OCI-M2 (cell line): ENCODE data around the gene BAHCC1.

Experiments
- DNase-seq: peaks from one replicate; lab custom pipeline; 2025; ENCODE audit not compliant: unreplicated experiment; lab: John Stamatoyannopoulos, UW

BAHCC1 gene

GRCh38 chr17:81459224-81459623 is 64.0 kb downstream of the BAHCC1 start:
- no peak for DNase-seq

DNA sequence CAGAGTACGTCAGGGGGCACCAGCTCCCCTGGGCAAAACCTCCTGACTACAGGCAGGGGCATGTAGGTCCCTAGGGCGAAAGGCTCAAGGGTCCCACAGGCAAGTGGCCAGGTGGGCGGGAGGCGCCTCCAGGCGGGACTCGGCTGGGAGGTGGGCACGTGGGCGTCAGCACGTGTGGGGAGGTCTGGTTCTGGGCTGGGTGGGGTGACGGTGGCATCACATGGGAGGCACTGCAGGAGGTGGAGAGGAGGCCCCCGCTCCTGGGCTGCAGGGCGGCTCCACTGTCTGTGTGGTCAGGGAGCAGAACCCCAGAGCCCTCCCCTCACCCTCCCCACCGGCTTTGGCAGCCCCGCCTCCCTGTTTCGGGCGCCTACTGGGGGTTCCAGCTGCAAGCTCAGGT is 64.6 kb downstream of the BAHCC1 start:
- DNase-seq: no peak

- DNase-seq: no peak
Observed at GRCh38 chr17:81460856-81461460, 65.7 kb downstream of the BAHCC1 start.

- DNase-seq: no peak
Observed at GRCh38 chr17:81461607-81462500, 66.6 kb downstream of the BAHCC1 start.

GRCh38 chr17:81462506-81463125 is 67.4 kb downstream of the BAHCC1 start:
- DNase-seq: no peak

GRCh38 chr17:81463506-81463905 is 68.2 kb downstream of the BAHCC1 start:
- no peak for DNase-seq

DNA sequence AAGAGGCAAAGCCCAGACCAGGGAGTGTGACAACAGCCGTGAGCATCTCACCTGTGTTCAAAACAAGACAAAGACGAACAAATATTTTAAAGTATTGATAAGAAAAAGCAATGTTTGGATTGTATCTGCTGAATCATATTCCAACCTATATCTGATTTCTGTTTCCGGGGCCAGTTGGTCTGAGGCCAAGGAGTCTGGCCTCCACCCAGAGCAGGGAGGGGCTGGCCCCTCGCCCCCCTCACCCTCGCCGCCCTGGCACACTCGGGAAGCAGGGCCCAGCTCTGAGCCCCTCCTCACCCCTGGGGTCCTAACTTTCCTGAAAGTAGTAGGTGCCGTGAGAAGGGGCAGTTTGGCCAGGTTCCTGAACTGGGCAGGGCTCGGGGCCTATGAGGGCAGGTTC is 69.3 kb downstream of the BAHCC1 start:
- DNase-seq: no peak

DNA sequence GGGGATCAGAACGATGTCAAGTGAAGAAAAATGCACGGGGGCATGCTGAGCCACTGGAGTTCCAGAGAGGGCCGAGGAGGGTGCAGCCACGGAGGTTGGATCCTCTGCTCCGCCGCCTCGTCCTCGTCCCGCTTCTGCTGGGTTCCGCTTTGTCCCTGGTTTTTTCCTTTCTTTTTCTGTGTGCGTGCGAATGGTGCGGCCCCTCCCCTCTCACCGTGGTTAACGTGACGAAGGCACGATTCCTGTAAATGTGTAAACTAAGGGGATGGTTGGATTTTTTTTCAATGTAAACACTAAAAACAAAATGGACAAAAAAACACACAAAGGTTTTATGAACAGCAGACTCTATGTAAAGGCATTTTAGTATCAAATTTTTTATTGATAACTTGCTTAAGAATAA is 70.7 kb downstream of the BAHCC1 start:
- DNase-seq: no peak

DNA sequence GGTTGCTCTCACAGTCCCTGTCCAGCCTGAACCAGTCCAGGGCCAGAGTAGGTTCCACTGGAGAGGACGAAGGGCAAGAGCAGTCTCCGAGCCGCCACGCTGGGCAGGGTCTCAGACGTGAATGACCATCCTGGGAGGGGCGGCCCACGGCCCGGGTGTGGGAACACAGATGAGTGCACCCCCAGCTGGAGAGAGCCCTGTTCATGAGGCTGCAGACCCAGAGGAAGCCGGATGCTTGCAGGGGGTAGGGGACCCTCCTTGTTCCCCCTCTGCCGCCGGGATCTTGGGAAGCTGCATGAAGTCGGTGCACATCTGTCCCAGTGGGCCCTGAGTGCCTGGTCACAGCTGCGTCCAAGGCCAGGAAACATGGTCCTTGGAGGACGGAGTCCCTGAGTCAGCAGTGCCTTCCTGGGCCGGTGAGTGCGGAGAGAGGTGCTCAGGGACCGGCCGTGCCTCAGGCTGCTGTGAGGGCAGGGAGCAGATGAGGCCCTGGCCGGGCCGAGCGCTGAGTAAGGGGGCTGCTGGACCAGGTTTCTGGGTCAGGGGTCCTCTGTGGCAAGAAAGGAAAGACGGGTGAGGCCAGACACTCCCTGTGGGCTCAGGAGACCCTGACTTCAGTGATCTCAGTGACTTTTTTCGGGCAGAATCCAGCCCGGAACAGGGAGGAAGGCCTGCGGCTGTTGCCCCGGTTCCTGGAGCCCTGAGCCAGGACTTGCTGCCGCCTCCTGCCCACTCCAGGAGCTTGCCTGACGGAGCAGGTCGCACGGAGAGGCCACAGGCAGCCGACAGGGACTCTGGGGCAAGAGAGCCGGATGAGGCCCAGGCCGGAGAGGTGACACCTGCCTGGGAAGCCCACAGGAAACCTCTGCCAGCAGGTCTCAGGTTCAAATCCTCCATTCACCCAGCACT is 71.6 kb downstream of the BAHCC1 start:
- no peak for DNase-seq

DNA sequence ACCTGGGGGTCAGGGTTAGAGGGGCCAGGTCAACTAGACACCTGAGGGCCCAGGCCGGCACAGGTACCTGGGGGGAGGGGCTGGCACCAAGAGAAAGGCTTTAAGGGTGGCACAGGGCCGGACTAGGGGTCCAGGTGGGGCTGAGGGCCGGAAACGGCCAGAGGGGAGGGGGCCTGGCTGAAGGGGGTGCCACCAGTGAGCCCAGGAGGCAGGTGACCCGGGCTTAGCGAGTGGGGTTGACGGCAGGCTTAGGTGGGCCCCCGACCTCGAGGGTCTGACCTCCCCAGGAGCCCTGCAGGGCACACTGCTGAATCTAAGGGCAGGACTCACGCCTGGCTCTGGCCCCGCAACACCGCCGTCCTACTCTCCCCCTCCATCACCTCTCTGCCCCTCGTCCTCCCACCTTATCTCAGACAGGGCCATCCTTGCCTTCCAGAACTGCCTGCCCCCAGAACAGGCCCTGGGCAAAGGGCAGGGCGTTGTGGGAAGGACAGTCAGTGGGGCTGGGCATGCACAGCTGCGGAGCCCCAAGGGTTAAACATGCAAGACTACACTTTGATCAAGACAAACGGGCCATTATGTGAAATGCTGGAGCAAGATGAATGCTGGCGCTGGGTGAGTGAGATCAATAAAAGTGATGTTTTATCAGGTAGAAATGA is 73.0 kb downstream of the BAHCC1 start:
- DNase-seq: no peak

DNA sequence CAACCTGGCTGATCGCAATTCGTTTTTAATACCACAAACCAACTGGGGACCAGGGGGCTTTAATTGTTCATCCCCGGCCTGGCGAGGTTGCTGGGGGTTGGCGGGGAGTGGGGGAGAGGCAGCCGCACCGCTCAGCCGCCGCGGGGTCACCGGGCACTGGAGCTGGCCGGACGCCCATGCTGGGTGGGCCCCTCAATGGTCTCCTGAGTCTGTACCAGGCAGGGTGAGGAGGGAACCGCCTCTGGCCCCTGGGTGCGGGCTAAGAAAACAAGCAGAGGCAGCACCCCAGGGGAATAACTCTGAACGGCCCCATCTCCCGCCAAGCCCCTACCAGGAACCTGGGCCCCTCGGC is 73.5 kb downstream of the BAHCC1 start:
- no peak for DNase-seq

- no peak for DNase-seq
Observed at GRCh38 chr17:81469266-81469665, 74.0 kb downstream of the BAHCC1 start.

- DNase-seq: no peak
Observed at GRCh38 chr17:81470270-81470943, 75.2 kb downstream of the BAHCC1 start.

DNA sequence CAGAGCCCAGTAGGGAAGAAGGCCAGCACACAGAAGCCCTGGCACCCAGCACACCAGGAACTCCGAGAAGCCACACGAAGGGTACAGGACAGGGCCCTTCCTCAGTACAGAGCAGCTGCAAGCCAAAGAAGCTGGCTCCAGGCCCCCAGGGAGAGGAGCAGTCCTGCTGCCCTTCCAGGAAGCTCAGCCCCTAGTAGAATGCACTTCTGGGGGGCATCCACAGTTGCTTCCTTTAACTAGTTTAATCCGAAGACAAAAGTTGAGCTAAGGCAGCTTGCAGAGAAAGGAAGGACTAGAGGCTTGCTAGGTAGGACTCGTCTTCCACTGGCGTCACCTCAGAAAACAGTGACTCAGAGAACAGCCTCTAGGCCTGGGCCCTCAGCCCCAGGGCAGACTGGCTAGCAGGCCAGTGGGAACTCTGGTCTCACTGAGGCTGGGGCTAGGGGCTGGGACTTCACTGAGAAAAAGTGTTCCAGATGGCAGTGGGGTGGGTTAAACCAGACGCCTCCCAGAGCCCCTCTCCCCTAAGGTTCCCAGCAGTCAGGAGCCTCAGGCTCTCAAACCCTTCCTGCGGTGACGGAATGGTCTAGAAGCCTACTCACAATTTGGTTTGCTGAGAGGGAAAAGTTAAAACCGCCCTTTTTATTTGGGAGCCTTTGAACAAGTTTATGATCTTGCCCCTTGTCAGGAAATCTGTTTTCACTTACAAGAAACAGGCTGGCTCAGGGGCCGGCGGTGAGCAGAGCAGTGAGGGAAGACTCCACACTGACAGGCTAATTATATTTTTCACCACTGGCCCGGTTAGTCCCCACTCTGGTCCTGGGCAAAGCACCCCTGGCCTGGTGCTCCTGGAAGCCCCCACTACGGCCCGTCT is 75.9 kb downstream of the BAHCC1 start:
- no peak for DNase-seq

GRCh38 chr17:81471818-81472456 is 76.7 kb downstream of the BAHCC1 start:
- no peak for DNase-seq

DNA sequence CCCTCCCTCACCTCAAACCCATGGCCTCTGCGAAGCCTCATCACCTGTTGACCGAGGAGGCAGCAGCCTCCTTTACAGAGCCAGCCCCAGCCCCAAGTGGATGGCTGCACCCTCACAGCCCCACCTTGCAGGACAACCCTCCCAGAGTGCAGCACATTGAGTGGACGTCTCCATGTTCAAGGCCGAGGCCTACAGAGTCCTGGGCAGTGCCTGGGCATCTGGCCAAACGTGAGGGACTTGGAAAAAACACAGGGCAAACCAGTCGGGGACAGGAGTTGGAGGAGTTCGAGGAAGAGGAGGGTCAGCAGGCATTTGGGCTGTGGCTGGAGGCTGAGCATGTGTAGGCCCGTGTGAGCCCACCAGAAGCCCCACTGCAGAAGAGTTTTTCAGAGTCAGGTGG is 77.8 kb downstream of the BAHCC1 start:
- DNase-seq: no peak

GRCh38 chr17:81474958-81475357 is 79.7 kb downstream of the BAHCC1 start:
- DNase-seq: no peak

GRCh38 chr17:81476097-81476496 is 80.8 kb downstream of the BAHCC1 start:
- no peak for DNase-seq

DNA sequence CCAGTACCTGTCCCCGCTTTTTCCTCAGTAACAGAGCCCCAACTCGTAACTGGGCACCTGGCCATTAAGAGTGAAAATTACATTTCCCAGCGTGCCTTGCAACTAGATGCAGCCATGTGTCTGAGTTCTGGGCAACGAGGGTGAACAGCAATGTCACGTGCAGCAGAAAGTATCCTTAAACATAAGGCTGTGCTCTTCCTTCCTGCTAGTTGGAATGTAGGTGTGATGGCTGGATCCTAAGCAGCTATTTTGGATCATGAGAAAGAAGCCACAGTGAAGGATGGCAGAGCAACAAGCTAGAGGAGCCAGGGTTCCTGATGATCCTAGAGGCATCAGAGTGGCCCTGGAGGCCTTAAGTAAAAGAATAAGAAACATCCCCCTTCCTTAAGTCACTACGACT is 81.4 kb downstream of the BAHCC1 start:
- no peak for DNase-seq
